Middle frontal gyrus (tissue), 1 donor: ENCODE measurements around the gene KCNJ4.
A peak's percentile ranks its signal among the peaks of the same experiment; 100 is the strongest.
"Not testable (repeated sequence)": the region's sequence is repeated elsewhere in the genome, so short reads cannot be mapped to it uniquely, and the experiment has no call there.

ENCODE experiments used
- DNase-seq: peaks from one replicate; pipeline ENCODE4 v3.0.0-alpha.2; 2015; ENCODE audit warnings: low spot score; ENCODE audit errors: extremely low spot score

KCNJ4 gene

DNA sequence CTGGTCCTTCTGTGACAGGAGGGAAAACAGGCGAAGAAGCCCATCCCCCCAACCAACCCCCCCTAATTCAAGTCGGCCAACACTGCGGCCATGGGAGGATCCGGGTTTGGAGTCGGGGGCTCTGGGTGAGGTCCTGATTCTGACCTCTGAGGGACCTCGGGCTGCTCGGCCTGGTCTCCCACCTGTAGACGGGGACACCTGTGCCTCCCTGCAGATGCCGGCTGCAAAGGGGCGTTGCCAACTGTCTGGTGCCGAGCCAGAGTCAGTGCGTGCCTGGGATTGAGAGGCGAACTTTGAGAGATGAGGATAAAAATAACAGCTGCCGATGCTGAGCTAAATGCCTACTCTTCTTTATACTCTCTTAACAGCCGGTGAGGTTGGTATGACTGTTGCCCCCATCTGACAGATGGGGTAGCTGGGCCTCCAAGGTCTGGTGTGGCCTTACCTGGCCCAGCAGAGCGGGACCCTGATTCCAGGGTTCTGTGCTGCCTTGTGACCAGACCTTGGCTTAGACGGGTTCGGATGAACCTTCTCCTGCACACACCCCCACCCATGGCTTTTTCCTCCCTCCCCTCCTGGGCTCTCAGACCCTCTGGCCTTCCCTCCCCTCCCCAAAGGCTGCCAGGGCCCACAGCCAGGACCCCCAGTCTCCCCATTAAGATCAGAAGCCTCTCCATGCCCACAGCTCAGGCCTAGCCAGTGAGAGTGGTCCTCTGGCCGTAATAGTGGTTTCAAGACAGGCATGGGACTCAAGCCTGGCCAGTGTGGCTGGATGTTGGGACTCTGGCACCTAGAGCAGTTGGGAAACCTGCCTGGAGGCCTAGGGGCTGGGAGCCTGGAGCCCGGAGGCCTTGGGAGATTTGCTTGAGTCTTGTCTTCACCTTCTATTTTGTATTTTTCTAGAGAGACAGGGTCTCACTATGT is 41.7 kb downstream of the KCNJ4 start:
- DNase-seq = no peak

DNA sequence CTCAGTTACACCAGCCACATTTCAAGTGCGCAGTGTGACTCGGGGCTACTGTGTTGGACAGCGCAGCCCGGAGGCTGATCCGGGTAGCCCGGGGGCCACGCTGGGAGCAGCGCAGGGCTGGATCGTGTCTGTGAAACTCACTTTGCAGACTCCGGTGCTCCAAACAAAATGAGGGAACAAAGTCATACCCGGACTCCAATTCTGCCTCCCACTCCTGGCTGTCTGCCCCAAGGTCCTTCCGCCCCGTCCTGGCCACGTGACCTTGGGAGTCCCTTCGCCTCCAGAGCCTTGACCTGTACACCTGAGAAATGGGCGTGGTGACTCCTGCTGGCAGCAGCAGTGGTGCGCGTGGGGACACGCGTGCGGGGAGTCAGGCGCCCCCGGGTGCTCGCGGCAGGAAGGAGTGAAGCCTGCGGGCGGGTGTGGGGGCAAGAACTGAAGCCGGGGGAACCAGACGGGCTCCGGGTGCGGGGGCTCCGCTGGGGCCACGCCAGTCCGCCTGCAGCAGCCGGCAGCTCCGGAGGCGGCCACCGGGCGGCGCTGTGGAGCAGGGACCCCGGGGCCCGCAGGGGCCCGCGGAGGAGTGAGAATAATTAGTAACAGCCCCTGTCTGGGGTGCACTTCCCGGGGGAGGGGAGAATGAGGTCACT is 42.4 kb downstream of the KCNJ4 start:
- no peak for DNase-seq

DNA sequence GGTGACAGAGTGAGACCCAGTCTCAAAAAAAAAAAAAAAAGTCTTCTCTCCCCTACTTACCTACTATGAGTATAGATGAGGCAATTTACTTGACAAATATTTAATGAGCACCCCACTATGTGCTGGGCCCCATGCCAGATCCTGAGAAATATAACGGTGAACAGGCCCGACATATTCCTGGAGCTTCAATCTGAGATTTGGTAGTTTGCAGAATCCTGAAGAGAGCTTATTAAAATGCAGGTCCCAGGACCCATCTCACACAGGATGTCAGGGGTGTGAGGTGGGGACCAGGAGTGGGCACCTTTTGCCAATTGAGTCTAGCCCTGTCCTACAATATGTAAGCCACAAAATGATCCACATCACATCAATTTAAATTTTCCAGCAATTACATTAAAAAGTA is 44.0 kb downstream of the KCNJ4 start:
- no peak for DNase-seq

DNA sequence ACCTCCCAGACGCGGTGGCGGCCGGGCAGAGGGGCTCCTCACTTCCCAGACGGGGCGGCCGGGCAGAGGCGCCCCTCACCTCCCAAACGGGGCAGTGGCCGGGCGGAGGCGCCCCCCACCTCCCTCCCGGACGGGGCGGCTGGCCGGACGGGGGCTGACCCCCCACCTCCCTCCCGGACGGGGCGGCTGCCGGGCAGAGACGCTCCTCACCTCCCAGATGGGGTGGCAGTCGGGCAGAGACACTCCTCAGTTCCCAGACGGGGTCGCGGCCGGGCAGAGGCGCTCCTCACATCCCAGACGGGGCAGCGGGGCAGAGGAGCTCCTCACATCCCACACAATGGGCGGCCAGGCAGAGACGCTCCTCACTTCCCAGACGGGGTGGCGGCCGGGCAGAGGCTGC is 45.1 kb downstream of the KCNJ4 start:
- DNase-seq = not testable (repeated sequence)

DNA sequence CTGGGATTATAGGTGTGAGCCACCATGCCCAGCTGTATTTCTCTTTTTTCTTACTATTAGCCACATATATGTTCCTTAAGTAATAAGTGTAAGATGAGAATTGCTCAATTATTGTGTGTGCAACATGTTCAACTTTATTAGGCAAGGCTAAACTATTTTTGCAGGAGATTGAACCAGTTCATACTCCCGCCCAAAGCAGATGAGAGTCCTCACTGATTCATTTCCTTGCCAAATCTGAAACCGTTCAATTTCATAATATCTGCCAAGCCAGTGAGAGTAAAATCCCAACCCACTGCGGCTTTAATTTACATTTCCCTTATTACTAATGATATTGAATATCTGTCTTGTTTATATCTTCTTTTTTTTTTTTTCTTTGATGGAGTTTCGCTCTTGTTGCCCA is 48.4 kb downstream of the KCNJ4 start:
- DNase-seq = no peak

DNA sequence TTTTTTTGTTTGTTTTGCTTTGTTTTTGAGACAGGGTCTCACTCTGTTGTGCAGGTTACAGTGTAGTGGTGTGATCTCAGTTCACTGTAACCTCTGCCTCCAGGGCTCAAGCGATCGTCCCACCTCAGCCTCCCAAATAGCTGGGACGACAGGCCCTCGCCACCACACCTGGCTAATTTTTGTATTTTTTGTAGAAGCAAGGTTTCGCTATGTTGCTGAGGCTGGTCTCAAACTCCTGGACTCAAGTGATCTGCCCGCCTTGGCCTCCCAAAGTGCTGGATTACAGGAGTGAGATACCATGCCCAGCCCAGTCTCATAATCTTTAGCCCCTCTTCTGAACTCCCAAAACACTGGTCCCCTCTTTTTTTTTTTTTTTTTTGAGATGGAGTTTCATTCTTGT is 50.6 kb downstream of the KCNJ4 start:
- no peak for DNase-seq

DNA sequence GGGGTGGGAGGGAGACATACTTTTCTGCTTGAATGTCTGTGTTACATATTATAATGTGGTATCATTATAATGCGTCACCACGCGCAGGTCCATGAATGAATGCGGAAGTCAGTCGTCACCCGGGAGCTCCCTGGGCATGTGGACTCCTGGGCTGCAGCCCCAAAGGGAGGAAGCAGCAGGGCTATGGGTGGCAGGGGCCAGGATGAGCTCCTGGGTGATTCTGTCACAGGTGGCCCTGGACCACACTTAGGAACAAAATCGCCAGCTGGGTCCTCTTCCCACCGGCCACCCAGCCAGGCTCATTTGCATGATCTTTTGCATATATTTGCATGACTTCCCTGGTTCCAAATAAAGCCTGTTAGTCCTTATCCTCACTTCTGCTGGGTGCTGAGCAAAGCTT is 51.2 kb downstream of the KCNJ4 start:
- no peak for DNase-seq

DNA sequence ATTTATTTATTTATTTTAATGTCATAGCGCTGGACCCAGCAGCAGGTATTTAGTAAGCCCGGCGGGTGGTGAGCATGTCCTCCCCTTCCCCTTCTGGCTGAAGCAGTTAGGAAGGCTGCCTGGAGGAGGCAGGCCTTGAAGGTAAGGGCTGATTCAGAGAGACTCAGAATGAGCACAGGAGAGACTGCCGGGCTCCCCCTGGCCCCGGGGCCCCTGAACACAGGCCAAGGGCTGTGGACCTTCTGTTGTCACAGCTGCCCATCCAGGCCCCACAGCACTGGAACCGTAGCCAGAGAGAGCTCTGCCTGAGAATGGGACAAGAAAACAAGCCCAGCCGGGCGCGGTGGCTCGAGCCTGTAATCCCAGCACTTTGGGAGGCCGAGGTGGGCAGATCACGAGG is 52.8 kb downstream of the KCNJ4 start:
- no peak for DNase-seq

DNA sequence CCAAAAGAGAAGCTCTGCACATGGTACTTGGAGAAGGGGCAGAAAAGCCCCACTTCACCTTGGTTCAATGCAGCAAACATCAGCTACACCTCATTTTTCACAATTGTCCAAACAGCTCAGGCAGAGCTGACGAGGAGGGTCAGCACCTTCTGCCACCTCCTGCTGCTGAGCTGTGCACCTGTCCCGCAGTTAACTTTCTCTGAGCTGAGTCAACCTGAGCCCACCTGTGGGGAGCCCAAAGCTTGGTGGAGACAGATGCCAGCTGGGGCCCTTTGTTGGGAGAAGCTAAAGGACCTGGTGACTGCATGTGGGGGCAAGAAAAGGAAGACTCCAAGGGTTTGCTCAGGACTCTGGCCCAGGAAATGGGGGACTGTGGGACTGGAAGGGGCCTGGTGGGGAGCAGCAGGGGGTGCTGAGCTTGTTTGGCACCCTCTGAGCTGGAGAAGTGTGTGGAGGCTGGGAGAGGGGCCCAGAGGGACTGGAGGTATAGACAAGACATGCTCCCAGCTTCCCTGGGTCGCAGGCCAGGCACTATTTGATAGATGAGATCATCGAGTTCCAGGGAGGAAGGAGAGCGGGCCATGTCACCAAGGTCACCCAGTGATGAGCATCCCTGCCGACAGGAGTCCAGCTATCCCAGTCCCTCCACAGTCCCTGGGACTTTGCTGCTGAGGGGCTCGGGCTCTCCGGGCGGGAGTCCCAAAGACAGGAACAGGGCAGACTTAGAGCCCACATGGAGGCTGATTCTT is 53.5 kb downstream of the KCNJ4 start:
- DNase-seq = no peak

DNA sequence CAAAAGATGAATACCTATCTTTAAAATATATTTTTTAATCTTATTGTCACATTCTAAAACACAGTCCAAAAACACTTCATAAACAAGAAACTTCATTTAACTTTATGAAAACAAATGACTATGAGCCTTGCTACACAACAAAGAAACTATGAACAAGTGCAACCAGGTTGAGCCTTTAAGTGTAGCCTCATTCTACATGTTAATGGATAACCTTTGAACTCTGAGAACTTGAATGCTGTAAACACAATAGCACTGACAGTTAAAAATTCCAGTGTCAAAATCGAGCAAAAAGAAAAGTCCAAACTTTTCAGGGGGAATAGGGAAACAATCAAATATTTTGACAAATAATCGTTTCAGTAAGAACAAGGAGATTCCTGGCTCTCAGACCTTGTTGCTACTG is 54.7 kb downstream of the KCNJ4 start:
- DNase-seq = not testable (repeated sequence)

DNA sequence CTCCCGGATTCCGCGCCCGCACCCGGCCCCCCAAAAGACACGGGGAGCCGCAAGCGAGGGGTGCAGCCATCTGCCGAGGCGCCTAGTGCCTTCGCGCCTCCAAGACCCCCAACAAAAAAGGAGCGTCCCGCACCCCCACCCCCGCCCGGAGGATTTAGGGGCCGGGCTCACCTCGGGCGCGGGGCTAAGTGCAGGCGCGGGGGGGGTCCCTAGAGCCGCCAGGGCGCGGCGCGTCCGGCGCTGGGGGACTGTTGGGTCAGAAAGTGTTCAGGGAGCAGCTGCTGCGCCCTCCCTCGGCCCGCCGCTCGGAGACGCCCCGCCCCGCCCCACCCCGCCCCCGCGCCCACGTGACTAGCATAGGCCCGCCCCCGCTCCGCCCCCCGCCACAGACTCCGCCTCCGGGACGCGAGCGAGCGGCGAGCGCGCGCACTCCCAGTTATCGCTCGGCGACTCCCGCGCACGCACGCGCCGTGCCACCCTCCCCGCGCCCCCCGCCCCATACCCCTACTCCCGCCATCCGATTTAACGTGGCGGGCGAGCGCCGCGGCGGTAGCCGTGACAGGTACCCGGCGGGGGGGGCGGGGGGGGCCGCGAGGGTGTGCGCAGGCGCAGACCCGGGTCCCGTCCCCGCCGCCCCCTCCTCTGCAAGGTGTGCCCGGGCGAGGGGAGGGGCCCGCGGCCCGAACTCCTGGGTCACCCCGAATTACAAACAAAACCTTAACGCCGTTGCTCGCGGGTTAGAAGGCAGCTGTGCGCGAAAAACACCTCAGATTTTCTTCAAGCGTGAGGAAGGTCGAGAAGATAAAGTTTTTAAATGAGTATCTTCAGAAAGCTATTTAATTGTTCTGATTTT is 56.2 kb downstream of the KCNJ4 start:
- DNase-seq = peak; percentile 60

DNA sequence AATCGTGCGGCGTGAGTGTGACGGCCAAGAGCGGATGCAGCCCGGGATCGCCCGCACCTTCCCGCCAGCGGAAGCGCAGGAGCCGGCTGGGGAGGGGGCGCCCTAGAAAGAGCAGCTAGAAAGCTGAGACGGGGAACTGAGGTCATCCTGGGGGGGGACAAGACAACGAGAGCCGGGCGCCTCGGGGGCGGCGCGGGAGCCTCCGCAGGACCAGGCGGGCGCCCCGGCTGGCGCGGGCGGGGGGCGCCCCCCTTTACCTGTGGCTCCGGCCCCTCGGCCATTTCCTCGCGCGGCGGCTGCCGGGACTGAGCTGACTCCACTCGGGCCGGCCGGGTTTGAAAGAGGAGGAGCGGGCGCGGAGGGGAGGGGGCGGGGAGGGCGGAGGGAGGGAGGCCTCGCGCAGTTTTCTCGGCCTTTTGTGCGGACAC is 56.8 kb downstream of the KCNJ4 start:
- DNase-seq = not testable (repeated sequence)

DNA sequence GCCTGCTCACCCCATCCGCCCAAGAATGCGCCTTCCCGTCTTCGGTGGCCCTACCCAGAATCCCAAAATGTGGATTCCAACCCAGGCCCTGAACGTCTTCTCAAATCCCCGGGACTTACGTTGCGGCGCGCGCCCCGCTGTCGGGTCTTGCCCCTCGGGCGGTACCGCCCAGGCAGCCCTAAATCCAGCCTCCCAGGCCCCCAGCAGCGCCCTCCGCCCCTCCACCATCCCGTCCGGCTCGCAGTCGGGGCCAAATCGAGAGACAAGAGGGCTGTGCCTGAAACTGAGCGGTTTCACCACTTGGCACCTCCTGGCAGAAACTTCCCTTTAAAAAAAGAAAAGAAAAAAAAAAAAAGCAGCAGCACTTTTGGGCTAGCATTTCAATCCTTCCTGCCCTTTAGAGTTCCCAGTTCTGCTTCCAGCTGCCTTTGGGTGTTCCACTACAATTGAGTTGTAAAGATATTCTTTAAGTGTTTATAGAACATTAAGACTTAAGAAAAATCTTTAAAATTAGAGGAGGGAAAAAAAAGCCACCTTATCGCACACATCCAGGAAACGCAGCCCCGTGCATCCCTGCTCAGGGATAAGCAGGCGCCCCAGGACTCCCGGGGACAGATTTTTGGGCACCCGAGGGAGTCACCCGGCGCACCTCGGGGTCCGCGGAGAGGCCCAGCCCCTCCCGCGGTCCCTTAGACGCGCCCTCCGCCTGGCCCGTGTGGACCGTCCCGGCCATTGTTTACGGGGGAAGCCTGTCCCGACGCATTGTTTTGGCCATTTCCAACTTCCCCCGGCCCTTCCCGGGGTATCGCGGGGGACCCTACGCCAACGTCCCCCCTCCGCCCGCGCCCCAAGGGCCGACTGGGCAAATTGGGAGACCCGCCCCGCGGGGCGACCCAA is 57.6 kb downstream of the KCNJ4 start:
- DNase-seq = no peak

DNA sequence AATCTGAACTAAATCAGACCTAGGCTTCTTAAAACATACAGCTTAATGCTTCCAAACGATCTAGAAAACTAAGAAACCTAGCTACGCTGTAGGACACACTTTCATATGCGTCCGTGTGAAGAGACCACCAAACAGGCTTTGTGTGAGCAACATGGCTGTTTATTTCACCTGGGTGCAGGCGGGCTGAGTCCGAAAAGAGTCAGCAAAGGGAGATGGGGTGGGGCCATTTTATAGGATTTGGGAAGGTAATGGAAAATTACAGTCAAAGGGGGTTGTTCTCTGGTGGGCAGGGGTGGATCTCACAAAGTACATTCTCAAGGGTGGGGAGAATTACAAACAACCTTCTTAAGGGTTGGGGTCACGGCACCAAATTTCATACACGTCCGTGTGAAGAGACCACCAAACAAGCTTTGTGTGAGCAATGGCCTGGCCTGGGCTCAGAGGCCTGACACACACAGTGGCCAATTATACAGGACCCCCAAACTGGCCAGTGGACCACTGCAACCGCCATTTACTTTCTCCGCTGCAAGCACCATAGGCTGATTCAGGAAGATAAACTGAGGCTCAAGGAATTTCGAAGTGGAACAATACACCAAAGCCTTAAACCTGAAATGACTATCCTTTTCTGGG is 58.4 kb downstream of the KCNJ4 start:
- not testable (repeated sequence) for DNase-seq

DNA sequence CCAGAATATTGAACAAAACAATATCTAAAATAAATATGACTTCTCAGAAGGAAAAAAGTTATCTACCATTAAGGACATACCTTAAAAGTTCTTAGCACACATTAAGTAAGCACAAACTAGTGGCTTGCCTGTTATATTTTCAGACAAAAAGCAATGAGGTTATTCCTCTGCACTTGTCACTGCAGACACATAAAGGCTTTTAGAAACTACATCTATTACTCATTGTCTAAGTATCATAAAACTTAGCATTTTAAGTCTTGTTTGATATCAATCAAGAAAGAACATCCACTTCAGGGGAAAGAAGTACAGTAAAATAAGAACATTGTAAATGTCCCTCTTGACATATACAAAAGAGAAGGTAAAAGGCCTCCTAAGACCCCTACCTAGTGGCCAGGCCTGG is 59.1 kb downstream of the KCNJ4 start:
- not testable (repeated sequence) for DNase-seq

DNA sequence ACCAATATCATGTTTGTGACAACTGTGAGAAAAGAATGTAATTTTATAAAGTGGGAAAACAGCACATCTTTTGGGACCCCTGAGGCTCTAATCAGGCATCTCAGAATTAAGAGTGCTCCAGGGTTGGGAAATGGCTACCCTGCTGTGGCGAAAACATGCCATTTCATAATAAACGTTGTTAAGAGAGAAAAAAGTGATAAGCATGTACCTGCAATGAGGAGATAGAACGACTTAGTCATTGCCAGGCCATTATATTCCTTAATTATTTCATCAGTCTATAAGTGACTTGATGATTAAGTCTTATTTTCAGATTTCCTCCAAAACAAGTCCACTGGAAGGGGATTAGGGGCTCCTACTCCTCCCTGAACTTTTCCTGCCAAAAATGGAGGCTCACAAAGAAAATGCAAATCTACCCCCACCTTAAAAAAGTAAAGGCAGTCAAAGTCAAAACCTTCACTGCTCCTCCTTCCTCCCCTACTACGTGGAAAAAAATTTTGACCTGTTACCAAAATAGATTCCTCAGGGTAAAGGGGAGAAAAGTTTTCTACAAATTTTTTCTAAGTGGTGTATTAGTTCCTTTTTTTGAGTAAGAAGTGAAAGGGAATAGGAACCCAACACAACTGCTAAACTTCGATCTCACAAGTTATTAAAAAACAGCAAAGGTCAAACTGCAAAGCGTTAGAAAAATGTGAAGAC is 59.9 kb downstream of the KCNJ4 start:
- not testable (repeated sequence) for DNase-seq

DNA sequence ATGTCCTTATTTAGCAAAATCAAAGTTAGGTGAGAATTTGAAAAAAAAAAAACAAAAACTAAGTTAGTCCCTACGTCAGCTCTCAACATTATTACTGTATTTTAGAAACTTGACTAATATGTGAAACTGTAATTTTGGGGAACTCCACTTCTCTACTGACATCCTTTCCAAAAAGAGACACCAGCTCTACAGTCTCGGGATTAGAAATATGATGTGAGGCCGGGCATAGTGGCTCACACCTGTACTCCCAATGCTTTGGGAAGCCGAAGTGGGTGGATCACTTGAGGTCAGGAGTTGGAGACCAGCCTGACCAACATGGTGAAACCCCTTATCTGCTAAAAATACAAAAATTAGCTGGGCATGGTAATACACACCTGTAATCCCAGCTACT is 65.6 kb downstream of the KCNJ4 start:
- DNase-seq = not testable (repeated sequence)

DNA sequence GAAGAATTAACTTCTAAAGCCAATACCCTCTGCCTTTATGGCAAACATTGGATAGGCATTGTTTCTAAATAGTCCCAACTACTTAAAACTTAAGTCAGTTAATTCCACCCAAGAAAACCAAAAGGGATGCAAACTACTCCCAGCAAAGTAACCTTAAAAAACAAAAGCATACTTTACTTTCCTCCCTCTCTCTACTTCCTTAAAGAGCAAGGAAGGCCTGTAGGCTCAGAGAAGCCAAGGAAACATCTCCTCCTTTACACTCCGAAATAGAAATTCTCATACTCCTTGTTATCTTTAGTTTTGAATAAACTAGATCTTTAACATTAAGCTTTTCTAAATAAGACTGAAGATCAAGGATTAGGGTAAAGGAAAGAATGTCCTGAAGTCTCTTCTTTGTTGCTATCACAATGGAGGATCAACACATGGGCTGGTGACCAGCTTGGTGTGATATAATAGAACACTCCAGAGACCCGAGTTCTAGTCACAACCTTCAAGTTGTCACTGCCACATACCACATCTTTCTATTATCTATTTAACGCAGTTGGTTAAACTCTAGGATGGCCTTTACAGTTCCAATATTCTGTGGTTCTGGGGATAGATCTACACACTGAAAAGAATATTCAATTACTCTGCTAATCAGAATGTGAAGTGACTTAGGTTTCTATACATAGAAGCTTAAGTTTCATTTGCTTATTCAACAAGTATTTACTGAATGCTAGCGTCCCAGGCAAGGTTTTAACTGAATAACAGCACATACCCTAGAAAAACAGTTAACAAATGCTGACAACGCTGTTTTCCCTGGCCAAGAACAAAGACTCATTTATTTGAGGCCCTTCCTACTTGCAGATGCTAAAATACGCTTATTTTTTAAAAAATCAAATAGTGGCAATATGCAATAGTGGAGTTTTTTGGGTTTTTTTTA is 66.2 kb downstream of the KCNJ4 start:
- DNase-seq = not testable (repeated sequence)
